ENCODE results near the gene GRHL3. TPM values are rescaled to one million over a fixed set of nuclear protein-coding genes. Genes with fewer than 3 reads are reported as not detected.

GRHL3 gene
- polyA plus RNA-seq, 3 donors = 0.03 TPM; not detected in 2

GRCh38 chr1:24349891-24350290 is 30.7 kb downstream of the GRHL3 start:
- Mint-ChIP-seq H3K36me3 (no peaks in the 10 kb centered on the region), H3K9me3 (peaks cover 0 to 2% (median 0%) of the 10 kb centered on the region in 7 donors), H3K4me3 (no peak overlapping the region), H3K4me1 (no peaks in the 10 kb centered on the region), H3K27me3 (ENCODE audit: low read depth in 3 of 3) (peaks cover 2 to 6% (median 3%) of the 10 kb centered on the region in 3 donors), H3K27ac (no peak overlapping the region)
- WGBS (ENCODE audit: insufficient coverage) = no CpG with 5 or more reads among the region's 2 CpGs
- TF ChIP-seq, protein P1, sequence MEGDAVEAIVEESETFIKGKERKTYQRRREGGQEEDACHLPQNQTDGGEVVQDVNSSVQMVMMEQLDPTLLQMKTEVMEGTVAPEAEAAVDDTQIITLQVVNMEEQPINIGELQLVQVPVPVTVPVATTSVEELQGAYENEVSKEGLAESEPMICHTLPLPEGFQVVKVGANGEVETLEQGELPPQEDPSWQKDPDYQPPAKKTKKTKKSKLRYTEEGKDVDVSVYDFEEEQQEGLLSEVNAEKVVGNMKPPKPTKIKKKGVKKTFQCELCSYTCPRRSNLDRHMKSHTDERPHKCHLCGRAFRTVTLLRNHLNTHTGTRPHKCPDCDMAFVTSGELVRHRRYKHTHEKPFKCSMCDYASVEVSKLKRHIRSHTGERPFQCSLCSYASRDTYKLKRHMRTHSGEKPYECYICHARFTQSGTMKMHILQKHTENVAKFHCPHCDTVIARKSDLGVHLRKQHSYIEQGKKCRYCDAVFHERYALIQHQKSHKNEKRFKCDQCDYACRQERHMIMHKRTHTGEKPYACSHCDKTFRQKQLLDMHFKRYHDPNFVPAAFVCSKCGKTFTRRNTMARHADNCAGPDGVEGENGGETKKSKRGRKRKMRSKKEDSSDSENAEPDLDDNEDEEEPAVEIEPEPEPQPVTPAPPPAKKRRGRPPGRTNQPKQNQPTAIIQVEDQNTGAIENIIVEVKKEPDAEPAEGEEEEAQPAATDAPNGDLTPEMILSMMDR (IDR thresholded peaks at IDR 0.05) = no peak
- intact Hi-C loops (cut with micrococcal nuclease) = no loop called here
- Histone ChIP-seq H3K9ac (ENCODE audit: insufficient read depth, low read length, poor library complexity, severe bottlenecking) (peak overlapping the region; percentile 4), H3K4me1 (ENCODE audit: control insufficient read depth in 1 of 2, insufficient read depth in 2 of 2, low read length in 2 of 2) (no peaks in the 10 kb centered on the region), H2AFZ (ENCODE audit: insufficient read depth, low read depth, low read length, poor library complexity, severe bottlenecking) (no peak overlapping the region), H3K4me3 (replicated peaks in 1 of 3; ENCODE audit: low read depth in 2 of 3, low read length in 3 of 3) (no peak overlapping the region), H3K27ac (ENCODE audit: low read depth in 1 of 2, low read length in 2 of 2) (no peak overlapping the region), H3K36me3 (replicated peaks in 1 of 2; ENCODE audit: control insufficient read depth in 1 of 2, insufficient read depth in 2 of 2, low read length in 2 of 2) (no peaks in the 10 kb centered on the region), H3K79me2 (ENCODE audit: insufficient read depth, low read length) (no peaks in the 10 kb centered on the region), H3K4me2 (replicated peaks; ENCODE audit: extremely low read depth, low read length, poor library complexity, severe bottlenecking) (no peak overlapping the region), H4K20me1 (ENCODE audit: insufficient read depth, low read length) (no peaks in the 10 kb centered on the region), H3K9me3 (replicated peaks in 1 of 2; ENCODE audit: control insufficient read depth in 1 of 2, insufficient read depth in 1 of 2, low read length in 2 of 2) (no peaks in the 10 kb centered on the region), H3K27me3 (ENCODE audit: control insufficient read depth in 2 of 2, insufficient read depth in 2 of 2, low read length in 2 of 2) (no peaks in the 10 kb centered on the region)
- DNase-seq = no peak

- 71% methylated on average over 1 of the region's 4 CpGs for WGBS (ENCODE audit: insufficient coverage)
- Histone ChIP-seq H3K27me3 (ENCODE audit: control insufficient read depth in 2 of 2, insufficient read depth in 2 of 2, low read length in 2 of 2) (no peaks in the 10 kb centered on the region), H3K9ac (ENCODE audit: insufficient read depth, low read length, poor library complexity, severe bottlenecking) (no peak overlapping the region), H3K9me3 (replicated peaks in 1 of 2; ENCODE audit: control insufficient read depth in 1 of 2, insufficient read depth in 1 of 2, low read length in 2 of 2) (no peaks in the 10 kb centered on the region), H3K4me3 (replicated peaks in 1 of 3; ENCODE audit: low read depth in 2 of 3, low read length in 3 of 3) (no peak overlapping the region), H3K4me1 (ENCODE audit: control insufficient read depth in 1 of 2, insufficient read depth in 2 of 2, low read length in 2 of 2) (no peaks in the 10 kb centered on the region), H3K79me2 (ENCODE audit: insufficient read depth, low read length) (no peaks in the 10 kb centered on the region), H3K4me2 (replicated peaks; ENCODE audit: extremely low read depth, low read length, poor library complexity, severe bottlenecking) (no peak overlapping the region), H4K20me1 (ENCODE audit: insufficient read depth, low read length) (no peaks in the 10 kb centered on the region), H3K36me3 (replicated peaks in 1 of 2; ENCODE audit: control insufficient read depth in 1 of 2, insufficient read depth in 2 of 2, low read length in 2 of 2) (no peaks in the 10 kb centered on the region), H2AFZ (ENCODE audit: insufficient read depth, low read depth, low read length, poor library complexity, severe bottlenecking) (no peak overlapping the region), H3K27ac (ENCODE audit: low read depth in 1 of 2, low read length in 2 of 2) (no peak overlapping the region)
- H3K4me1 Mint-ChIP-seq = no peaks in the 10 kb centered on the region
- H3K9me3 Mint-ChIP-seq = peaks cover 0 to 8% (median 0%) of the 10 kb centered on the region in 7 donors
- H3K27me3 Mint-ChIP-seq (ENCODE audit: low read depth in 3 of 3) = peaks cover 1 to 3% (median 2%) of the 10 kb centered on the region in 3 donors
- intact Hi-C loops (cut with micrococcal nuclease) = no loop called here
- TF ChIP-seq, protein P1 (IDR thresholded peaks at IDR 0.05) = no peak
- H3K4me3 Mint-ChIP-seq = no peak overlapping the region
- no peaks in the 10 kb centered on the region for H3K36me3 Mint-ChIP-seq
- peak overlapping the region in 1 of 7 donors; percentile 20 for H3K27ac Mint-ChIP-seq
- DNase-seq = no peak
Measured at GRCh38 chr1:24351247-24351646, 32.1 kb downstream of the GRHL3 start.
